Renal cortical epithelial cell (primary cell): Measurements from ENCODE around the gene TBC1D5. TPM values are rescaled to one million over a fixed set of nuclear protein-coding genes. Genes with fewer than 3 reads are reported as not detected.
A peak's percentile ranks its signal among the peaks of the same experiment; 100 is the strongest.

ENCODE experiments used
- DNase-seq: peaks from one replicate; pipeline ENCODE4 v3.0.0-alpha.2; 2011; ENCODE audit warnings: low read depth
- total RNA-seq: library from RNA; depleted of rRNA; stranded (reverse); fragments of >200 nt; gene quantifications from 2 replicates; pipeline ENCODE4 v1.2.3, GENCODE V29; 2014

Gene TBC1D5
- total RNA-seq, 1 donor from 2014 or later: 92.1 TPM

DNA sequence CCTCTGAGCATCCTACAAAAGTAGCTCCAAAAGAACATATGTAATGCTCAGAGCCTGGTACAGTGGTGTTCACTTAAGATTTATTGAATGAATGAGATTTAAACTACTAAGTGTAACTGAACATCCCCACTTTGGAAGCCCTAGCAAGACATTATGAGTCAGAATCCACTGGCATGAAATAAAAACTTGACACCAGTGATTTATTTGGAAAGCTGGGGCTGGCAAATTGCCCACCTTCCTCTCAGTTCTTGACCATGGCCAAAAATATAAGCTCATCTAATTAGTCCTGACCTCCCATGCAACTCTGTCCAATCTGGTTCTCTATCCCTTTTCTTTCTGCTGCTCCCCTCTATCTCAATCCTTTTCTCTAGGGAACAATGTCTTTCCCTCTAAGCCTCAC, 439.7 kb downstream of the TBC1D5 start:
- peak; percentile 5 for DNase-seq

- no peak for DNase-seq
Observed at GRCh38 chr3:17302170-17302569, 440.3 kb downstream of the TBC1D5 start.

DNA sequence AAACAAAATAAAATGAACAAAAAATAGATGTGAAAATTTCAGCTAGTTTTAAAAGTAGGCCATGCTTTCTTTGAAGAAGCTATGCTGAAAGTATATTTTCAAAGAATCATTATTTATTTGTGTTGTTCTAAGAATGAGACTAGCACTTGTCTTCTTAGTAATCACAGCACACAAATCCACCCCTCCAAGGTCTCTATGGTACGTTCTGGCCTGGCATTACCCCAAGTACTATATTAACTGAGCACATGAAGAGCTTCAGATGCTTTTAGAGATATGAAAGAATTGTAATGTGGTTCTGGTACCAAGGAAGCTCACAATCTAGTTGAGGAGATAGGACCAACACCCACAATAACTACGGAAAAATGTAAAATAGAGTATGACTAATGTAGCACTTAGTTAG, 441.2 kb downstream of the TBC1D5 start:
- DNase-seq: no peak

GRCh38 chr3:17300441-17300840, 442.0 kb downstream of the TBC1D5 start:
- no peak for DNase-seq

DNA sequence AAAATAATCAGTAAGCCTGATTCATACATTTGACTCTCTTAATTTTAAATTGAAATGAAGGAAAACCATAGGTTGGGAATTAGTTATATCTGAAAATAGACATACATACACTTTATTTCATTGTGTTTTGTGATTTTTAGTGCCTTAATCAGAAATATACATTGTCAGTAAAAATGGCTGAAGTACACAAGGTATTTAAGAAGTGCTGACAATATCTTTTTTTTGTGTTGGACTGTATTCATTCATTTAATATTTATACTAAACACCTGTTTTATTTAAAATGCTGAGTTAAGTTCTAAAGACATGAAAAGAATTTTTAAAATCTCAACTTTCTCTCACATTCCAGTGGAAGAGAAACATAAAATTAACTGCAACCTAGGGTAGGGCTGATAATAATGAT, 444.4 kb downstream of the TBC1D5 start:
- DNase-seq: no peak

GRCh38 chr3:17292556-17292955, 449.9 kb downstream of the TBC1D5 start:
- DNase-seq: peak; percentile 34

- DNase-seq: no peak
Observed at GRCh38 chr3:17290894-17291293, 451.5 kb downstream of the TBC1D5 start.

DNA sequence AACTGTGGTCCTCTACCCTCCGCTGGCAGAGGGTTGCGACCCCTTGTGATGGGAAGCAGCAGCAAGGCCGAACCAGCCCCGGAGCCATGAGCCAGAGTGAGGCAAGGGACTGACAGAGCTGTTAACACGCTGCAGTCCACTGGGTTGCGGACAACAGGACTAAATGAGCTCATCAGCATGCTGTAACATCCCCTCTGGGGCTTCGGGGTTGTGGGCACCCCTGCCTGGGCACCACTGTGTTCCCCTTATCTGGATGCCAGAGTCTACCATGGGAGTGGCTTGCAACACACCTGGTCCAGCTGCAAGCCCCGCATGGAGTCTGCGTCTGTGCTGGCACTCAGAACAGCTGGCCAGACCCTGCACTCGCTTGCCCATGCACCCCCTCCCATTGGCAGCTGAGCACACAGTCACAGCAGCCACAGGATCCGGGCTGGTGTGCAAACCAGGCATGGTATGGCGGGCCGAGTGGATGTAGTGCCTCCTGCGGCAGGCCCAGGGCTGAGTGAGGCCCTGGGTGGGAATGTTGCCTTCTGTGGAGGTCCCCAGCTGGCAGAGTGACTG, 453.5 kb downstream of the TBC1D5 start:
- no peak for DNase-seq

DNA sequence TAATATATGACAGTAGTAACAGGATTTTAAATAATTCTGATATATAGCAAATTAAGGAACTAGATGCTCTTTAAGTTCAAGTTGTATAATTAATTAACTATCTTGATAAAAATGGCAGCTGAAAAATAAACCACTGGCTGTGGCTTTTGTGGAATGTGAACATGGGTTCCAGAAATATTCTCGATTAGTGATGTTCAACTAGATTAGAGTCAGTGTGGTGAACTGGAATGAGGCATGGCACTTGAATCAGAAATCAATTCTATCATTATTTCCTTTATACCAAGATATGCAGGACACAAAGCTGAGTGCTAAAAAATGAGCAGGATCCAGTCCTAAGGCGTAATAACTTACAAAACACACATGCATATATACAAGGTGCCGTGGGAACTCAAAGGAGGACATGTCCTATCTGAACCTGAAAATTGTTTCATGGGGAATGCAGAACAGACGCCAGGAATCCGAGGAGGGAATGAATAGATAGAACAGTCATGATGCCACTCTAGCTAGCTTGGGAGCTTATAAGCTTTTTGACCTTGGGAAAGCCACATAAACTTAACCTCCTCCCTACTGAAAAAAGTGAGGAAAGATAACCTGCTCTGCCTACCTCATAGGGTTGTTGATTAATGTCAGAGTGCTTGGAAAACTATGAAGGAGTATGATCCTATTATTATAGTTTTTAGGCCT, 455.3 kb downstream of the TBC1D5 start:
- DNase-seq: no peak

DNA sequence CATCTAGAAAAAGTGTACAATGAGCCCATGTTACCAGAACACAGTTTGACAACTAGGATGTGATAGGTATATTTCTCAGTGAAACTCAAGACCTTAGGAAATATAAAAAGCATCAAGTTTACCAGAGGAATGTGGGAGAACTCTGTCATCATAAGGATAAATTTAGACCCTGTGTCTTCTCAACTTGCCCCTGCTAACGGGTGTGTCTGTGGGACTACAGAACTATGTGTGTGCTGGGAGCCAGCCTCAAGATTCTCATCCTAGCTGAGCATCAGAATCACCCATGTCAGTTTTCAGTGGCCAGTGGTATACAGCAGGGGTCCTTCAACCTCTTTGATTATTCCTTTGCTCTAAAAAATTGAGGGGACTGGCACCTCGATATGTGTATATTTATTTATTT, 464.4 kb downstream of the TBC1D5 start:
- DNase-seq: no peak

- no peak for DNase-seq
Observed at GRCh38 chr3:17266846-17267245, 475.6 kb downstream of the TBC1D5 start.

GRCh38 chr3:17261627-17262369, 480.6 kb downstream of the TBC1D5 start:
- DNase-seq: no peak

GRCh38 chr3:17260257-17260656, 482.2 kb downstream of the TBC1D5 start:
- DNase-seq: no peak

- no peak for DNase-seq
Observed at GRCh38 chr3:17259685-17260084, 482.7 kb downstream of the TBC1D5 start.

DNA sequence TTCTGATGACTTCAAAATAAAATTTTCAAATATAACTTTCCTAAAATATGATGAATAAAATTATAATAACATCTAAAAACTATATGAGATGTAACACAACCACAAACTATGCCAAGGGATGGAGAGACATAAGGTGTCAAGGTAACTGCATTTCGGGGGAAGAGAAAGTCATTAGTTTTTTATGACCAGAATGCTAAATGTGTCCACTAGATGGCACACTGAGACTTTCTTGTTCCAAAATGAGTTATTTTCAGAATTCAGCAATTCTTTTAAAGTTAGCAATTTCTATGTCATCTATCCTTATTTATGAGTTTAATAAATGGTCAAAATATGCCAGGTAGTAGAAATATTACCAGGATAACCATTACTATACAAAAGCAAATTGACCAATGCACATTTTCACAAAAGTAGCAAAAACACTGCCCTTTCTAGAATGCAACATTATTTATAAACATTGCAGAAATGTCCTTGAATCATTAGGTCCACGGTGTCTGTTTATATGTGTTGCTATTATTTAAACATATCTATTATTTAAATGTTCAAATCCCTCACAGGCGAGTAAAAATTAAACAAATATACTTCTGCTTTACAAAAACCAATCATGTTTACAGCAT, 483.5 kb downstream of the TBC1D5 start:
- DNase-seq: peak; percentile 33

DNA sequence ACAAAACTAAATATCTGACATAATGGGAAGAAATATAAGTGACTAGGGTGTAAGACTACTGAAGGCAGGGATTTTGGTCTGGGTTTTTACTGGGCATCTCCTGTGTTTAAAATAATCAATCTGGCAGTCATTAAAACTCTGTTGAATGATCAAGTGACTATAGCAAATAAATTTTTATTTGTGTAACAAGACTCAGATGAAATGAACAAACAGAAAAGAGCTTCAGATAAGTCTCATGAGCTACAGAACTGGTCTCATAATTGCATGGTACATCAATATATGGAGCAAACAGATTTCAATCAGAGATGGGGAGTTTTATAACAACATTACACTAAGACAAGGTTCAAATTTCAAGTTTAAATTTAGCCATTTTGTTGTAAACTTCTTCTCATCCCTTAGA, 485.2 kb downstream of the TBC1D5 start:
- DNase-seq: no peak

DNA sequence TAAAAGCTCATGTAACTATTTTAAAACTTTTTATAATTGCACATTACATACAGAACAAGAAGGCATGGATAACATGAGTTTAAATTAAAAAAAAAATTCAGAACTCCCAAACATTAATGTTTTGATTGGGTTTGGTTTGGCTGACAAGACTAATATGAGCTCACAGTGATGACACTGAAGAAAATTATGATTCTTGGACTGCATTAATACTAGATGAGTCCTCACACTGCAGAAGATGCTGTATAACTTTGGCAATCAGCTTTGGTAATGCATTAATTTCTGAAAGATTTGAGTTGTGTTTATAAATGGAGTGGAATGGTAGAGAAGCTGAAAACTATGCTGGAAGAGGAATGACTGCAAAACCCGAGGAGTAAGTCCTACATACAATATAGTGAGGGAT, 498.8 kb downstream of the TBC1D5 start:
- no peak for DNase-seq

DNA sequence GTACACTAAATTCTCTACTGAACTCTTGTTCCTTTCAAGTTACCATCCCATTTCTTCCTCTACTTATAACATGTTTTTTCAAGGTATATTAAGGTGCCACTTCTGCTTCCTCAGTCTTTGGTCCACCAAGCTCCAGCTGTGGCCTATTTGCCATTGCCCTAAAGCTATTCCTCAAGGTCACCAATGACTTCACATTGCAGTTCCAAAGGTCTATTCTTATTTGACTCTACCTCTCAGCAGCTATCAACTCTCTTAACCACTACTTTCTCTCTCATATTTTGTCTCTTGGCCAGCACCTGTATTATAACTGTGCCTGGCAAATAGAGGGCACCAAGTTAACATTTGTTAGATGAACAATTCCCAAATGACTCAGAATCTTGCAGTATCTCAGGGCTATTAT, 503.0 kb downstream of the TBC1D5 start:
- no peak for DNase-seq

GRCh38 chr3:17238023-17238422, 504.4 kb downstream of the TBC1D5 start:
- DNase-seq: peak; percentile 4

DNA sequence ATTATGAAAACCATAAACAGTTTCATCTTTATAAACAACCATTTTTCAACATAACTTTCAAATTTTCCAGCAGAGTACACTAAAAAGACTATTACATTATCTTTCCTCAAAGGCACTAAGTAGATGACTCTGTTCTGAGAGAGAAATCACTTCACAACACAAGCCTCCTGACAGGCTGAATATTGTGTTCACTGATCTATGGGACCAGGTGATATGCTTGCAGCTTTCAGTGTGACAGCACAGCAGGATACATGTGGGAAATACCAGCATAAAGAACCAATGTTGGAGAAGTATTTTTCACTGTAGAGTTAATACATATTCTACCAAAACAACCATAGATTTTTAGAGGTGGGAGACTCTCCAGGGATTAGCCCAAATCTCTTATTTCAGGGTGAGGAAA, 507.1 kb downstream of the TBC1D5 start:
- DNase-seq: no peak

DNA sequence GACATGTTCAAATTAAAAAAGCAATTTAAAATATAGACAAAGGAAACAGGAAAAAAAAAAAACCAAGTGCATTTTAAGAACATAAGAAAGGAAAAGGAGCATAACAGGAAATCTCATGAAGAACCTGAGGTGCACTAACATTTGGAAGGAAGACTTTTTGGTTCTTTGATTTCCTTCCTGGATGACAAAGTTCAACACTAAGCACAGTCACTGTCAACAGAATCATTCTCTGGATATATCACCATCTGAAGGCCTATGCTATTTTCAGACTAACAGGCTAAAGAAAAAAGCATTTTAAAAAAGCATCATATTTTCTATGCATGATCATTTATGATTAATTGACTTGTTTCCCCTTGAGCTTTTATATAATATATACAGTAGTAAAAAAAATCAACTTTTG, 508.0 kb downstream of the TBC1D5 start:
- no peak for DNase-seq

DNA sequence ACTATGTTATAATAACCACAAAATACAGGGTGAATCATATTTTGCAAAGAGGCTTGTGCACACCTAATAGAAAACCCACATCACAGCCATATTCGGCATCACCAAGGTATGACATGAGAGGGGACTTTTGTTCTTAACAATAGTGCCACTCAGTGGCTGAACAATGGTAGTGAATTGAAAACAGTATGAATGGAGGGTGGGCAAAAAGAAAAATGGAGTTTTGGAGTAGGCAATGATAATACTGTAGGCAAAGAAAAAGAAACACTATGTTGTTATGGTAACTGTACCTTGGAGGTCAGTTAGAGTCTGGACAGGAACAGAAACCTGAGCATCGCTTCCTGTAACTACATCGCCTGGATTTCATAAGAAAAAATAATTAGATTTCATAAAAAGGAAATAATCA, 509.0 kb downstream of the TBC1D5 start:
- peak; percentile 59 for DNase-seq

- DNase-seq: no peak
Observed at GRCh38 chr3:17232442-17232841, 510.0 kb downstream of the TBC1D5 start.
